Caco-2 (cell line): Measurements from ENCODE around the gene ZNF683. TPM values are rescaled to one million over a fixed set of nuclear protein-coding genes. Genes with fewer than 3 reads are reported as not detected.

Experiments used
- BruUV-seq: library from RNA; stranded (reverse); fragments of 400-500 nt; replicated peaks from 2 replicates; lab custom pipeline; 2021; lab: Mats Ljungman, UMichigan
- CTCF ChIA-PET: fragments of 300-600 bp; sonication (Branson Sonifier 250); formaldehyde crosslinking; loops from one replicate; lab custom pipeline; 2022; ENCODE audit warnings: antibody characterized with exemption; lab: Charles Lee
- POLR2A ChIA-PET: fragments of 300-600 bp; sonication (Branson Sonifier 250); formaldehyde crosslinking; loops from one replicate; lab custom pipeline; 2022; ENCODE audit warnings: antibody characterized with exemption; lab: Charles Lee
- DNase-seq, 2 experiments: peaks; one replicate each; pipeline versions ENCODE4 v3.0.0 to v3.0.0-alpha.2; 2020 to 2022
- H3K27me3 ChIP-seq: replicated peaks from 2 replicates; pipeline ENCODE4 v1.6.0; 2011; ENCODE audit warnings: low read length; ENCODE audit not compliant: control insufficient read depth, insufficient read depth
- H3K36me3 ChIP-seq: 2 replicates; pipeline ENCODE4 v1.5.1; 2011; ENCODE audit warnings: low read length; ENCODE audit not compliant: control insufficient read depth, insufficient read depth
- H3K4me1 ChIP-seq: fragments of 250-450 bp; sonication (Bioruptor Pico); 2 replicates; pipeline ENCODE4 v1.5.1; 2020; ENCODE audit warnings: mild to moderate bottlenecking
- H3K4me3 ChIP-seq: 2 replicates; pipeline ENCODE4 v1.5.1; 2011; ENCODE audit warnings: low read depth, mild to moderate bottlenecking, control low read depth, low read length
- H3K9me3 ChIP-seq: fragments of 250-450 bp; sonication (Bioruptor Pico); 2 replicates; pipeline ENCODE4 v1.5.1; 2020; ENCODE audit warnings: mild to moderate bottlenecking, moderate library complexity
- H3K27ac Mint-ChIP-seq: one replicate; pipeline ENCODE4 v1.8.0; 2022; ENCODE audit warnings: mixed read lengths; ENCODE audit not compliant: unreplicated experiment
- H3K27me3 Mint-ChIP-seq: one replicate; pipeline ENCODE4 v1.8.0; 2022; ENCODE audit warnings: mixed read lengths; ENCODE audit not compliant: insufficient read depth, unreplicated experiment
- H3K36me3 Mint-ChIP-seq: one replicate; pipeline ENCODE4 v1.8.0; 2022; ENCODE audit warnings: mild to moderate bottlenecking, mixed read lengths; ENCODE audit not compliant: insufficient read depth, unreplicated experiment
- H3K4me1 Mint-ChIP-seq: one replicate; pipeline ENCODE4 v1.8.0; 2022; ENCODE audit warnings: low read depth, mixed read lengths; ENCODE audit not compliant: unreplicated experiment
- H3K4me3 Mint-ChIP-seq: one replicate; pipeline ENCODE4 v1.8.0; 2022; ENCODE audit warnings: mild to moderate bottlenecking, moderate library complexity, mixed read lengths; ENCODE audit not compliant: unreplicated experiment
- H3K9me3 Mint-ChIP-seq: one replicate; pipeline ENCODE4 v1.8.0; 2022; ENCODE audit warnings: mixed read lengths; ENCODE audit not compliant: unreplicated experiment
- intact Hi-C: fragments of 100-400 bp; cut with micrococcal nuclease; formaldehyde crosslinking; loops from one replicate; pipeline ENCODE4 v1.10.0; 2022; ENCODE audit not compliant: unreplicated experiment
- total RNA-seq: library from RNA; stranded (reverse); gene quantifications from 2 replicates; pipeline ENCODE4 v1.2.3, GENCODE V29; 2022
- TF ChIP-seq, protein P1 (sequence below), 2 experiments: fragments of 200-600 bp in 1 of 2; IDR thresholded peaks; 1 replicate in 1 of 2; 2 replicates in 1 of 2; pipeline versions ENCODE4 v1.5.1 to v1.8.0; 2011 to 2022; ENCODE audit warnings: antibody characterized with exemption in 1 of 2, control low read depth in 1 of 2, inconsistent platforms in 1 of 2, low read depth in 1 of 2, low read length in 1 of 2, mild to moderate bottlenecking in 1 of 2, moderate library complexity in 1 of 2; ENCODE audit not compliant: insufficient read depth in 1 of 2, severe bottlenecking in 1 of 2, unreplicated experiment in 1 of 2

ZNF683 gene
- total RNA-seq, 1 experiment from 2014 or later = not detected

- H3K9me3 ChIP-seq = no peaks in the 10 kb centered on the region
- peak overlapping the region; percentile 50 for H3K27ac Mint-ChIP-seq
- BruUV-seq = no TSS peak
- peaks cover 22% of the 10 kb centered on the region for H3K36me3 Mint-ChIP-seq
- H3K27me3 ChIP-seq = no peaks in the 10 kb centered on the region
- H3K4me3 ChIP-seq = no peak overlapping the region
- H3K4me1 ChIP-seq = peaks cover 76% of the 10 kb centered on the region
- H3K27me3 Mint-ChIP-seq = no peaks in the 10 kb centered on the region
- no peaks in the 10 kb centered on the region for H3K9me3 Mint-ChIP-seq
- CTCF ChIA-PET = no interaction called here
- TF ChIP-seq, protein P1, sequence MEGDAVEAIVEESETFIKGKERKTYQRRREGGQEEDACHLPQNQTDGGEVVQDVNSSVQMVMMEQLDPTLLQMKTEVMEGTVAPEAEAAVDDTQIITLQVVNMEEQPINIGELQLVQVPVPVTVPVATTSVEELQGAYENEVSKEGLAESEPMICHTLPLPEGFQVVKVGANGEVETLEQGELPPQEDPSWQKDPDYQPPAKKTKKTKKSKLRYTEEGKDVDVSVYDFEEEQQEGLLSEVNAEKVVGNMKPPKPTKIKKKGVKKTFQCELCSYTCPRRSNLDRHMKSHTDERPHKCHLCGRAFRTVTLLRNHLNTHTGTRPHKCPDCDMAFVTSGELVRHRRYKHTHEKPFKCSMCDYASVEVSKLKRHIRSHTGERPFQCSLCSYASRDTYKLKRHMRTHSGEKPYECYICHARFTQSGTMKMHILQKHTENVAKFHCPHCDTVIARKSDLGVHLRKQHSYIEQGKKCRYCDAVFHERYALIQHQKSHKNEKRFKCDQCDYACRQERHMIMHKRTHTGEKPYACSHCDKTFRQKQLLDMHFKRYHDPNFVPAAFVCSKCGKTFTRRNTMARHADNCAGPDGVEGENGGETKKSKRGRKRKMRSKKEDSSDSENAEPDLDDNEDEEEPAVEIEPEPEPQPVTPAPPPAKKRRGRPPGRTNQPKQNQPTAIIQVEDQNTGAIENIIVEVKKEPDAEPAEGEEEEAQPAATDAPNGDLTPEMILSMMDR (IDR thresholded peaks at IDR 0.05; ENCODE audit: insufficient read depth in 1 of 2, low read depth in 1 of 2, low read length in 1 of 2, severe bottlenecking in 1 of 2, unreplicated experiment in 1 of 2) = no peak
- DNase-seq = no peak
- H3K4me3 Mint-ChIP-seq = no peak overlapping the region
- no peaks in the 10 kb centered on the region for H3K36me3 ChIP-seq
- intact Hi-C loops = no loop called here
- peaks cover 49% of the 10 kb centered on the region for H3K4me1 Mint-ChIP-seq
- POLR2A ChIA-PET = no interaction called here
Observed at GRCh38 chr1:26356106-26356505, 16.4 kb downstream of the ZNF683 start.

DNA sequence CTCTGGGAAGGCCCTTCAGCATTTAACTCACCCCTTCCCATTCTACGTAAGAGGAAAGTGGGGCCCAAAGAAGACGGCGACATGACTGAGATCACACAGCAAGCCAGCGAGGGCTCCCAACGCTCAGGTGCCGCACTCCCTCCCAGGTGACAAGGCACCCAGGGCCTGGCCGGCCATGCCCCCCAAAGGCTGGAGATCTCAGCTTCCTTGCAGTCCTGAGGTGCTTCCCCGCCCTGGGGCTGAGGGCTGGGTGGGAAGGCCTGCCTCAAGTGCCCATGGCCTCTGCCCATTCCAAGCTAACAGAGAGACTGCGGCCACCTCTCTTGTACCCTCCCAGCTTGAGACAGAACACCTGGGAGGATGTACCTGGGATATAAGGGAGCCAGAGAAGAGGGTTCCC, 17.6 kb downstream of the ZNF683 start:
- Mint-ChIP-seq H3K4me3 (no peak overlapping the region), H3K27ac (peak overlapping the region; percentile 100), H3K4me1 (peaks cover 46% of the 10 kb centered on the region), H3K27me3 (no peaks in the 10 kb centered on the region), H3K36me3 (peaks cover 31% of the 10 kb centered on the region), H3K9me3 (no peaks in the 10 kb centered on the region)
- CTCF ChIA-PET = interaction anchor here (1.0 to 2.2 kb wide), 3 partner anchors 62 to 121 kb away, joined by 5 to 8 read pairs (median 6); partner anchors contain the start of genes CEP85 and SH3BGRL3
- no peak overlapping the region for H3K4me3 ChIP-seq
- H3K36me3 ChIP-seq = no peaks in the 10 kb centered on the region
- intact Hi-C loops = loop anchor here (5.0 kb wide), 2 partner anchors 77 to 117 kb away; partner anchors contain the start of genes DHDDS and HMGN2
- no peak for DNase-seq
- TF ChIP-seq, protein P1 (IDR thresholded peaks at IDR 0.05; ENCODE audit: insufficient read depth in 1 of 2, low read depth in 1 of 2, low read length in 1 of 2, severe bottlenecking in 1 of 2, unreplicated experiment in 1 of 2) = no peak
- POLR2A ChIA-PET = no interaction called here
- BruUV-seq = no TSS peak
- H3K9me3 ChIP-seq = no peaks in the 10 kb centered on the region
- H3K27me3 ChIP-seq = no peaks in the 10 kb centered on the region
- peaks cover 78% of the 10 kb centered on the region for H3K4me1 ChIP-seq

DNA sequence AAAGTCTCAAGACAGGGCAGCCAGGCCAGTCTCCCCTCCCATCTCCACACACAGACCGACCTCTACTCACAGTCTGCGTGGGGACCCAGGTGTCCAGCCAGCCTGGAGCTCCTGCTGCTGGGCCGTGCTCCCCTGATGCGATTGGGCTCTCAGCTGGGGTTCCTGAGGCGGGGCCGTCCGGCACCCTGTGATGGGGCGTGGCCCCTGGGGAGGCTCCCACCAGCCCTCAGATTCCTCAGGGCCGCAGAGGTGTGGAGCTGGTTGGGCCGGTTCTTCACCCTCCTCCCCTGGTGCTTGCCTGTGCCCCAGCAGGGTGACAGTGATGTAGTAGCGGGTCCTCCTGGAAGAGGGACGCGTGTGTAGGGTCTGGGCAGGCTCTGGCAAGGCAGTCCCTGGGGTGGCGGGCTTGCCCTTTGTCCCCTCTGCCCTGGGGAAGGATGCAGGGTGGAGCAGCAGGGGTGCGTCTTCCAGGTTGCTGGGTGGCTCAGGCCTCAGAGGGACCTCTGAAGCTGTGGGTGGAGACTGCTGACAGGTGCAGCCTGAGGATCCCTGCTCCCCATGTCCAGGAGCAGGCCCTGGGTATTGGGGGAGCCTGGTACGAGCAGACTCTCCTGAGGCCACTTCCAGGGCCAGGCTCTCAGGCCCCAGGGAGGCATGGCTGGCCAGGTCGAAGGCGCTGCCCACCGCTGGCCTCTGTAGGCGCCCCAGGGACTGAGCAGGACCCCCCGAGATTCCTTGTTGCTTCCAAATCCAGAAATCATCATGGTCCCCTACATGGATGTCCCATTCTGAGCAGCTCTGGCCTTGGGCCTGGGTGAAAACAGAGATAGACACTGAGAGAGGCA, 18.4 kb downstream of the ZNF683 start, which contains the start of gene CRYBG2:
CRYBG2 (minus strand) TSS at position 155 of the 845 bp plus-strand sequence. CDS start 7,473 bp downstream, outside the sequence.
- peaks cover 36% of the 10 kb centered on the region for H3K36me3 Mint-ChIP-seq
- no peaks in the 10 kb centered on the region for H3K36me3 ChIP-seq
- peak within 1 kb of the TSS; percentile 79 for H3K4me3 Mint-ChIP-seq
- H3K9me3 ChIP-seq = no peaks in the 10 kb centered on the region
- intact Hi-C loops = loop anchor here (5.0 kb wide), 2 partner anchors 78 to 118 kb away; partner anchors contain the start of genes DHDDS and HMGN2
- POLR2A ChIA-PET = interaction anchor here (0.7 to 1.0 kb wide), 3 partner anchors 65 to 185 kb away, joined by 3 to 4 read pairs (median 4); partner anchors contain the start of genes DHDDS and ZNF593
- no peaks in the 10 kb centered on the region for H3K27me3 ChIP-seq
- H3K4me3 ChIP-seq = peak within 1 kb of the TSS; percentile 54
- DNase-seq = peak; percentile 94 to 96
- peaks cover 79% of the 10 kb centered on the region for H3K4me1 ChIP-seq
- no TSS peak for BruUV-seq
- no peaks in the 10 kb centered on the region for H3K9me3 Mint-ChIP-seq
- CTCF ChIA-PET = interaction anchor here (1.0 to 2.2 kb wide), 3 partner anchors 63 to 120 kb away, joined by 5 to 8 read pairs (median 6); partner anchors contain the start of genes CEP85 and SH3BGRL3
- no peaks in the 10 kb centered on the region for H3K27me3 Mint-ChIP-seq
- TF ChIP-seq, protein P1 (IDR thresholded peaks at IDR 0.05; ENCODE audit: insufficient read depth in 1 of 2, low read depth in 1 of 2, low read length in 1 of 2, severe bottlenecking in 1 of 2, unreplicated experiment in 1 of 2) = no peak
- H3K27ac Mint-ChIP-seq = peak within 1 kb of the TSS; percentile 100
- peaks cover 39% of the 10 kb centered on the region for H3K4me1 Mint-ChIP-seq
